ENCODE results near the gene ARL3. TPM values are rescaled to one million over a fixed set of nuclear protein-coding genes. Genes with fewer than 3 reads are reported as not detected.
A peak's percentile ranks its signal among the peaks of the same experiment; 100 is the strongest.

The ARL3 gene
- total and polyA plus RNA-seq, 10 donors = 2.2 to 5.1 (median 4.0) TPM

DNA sequence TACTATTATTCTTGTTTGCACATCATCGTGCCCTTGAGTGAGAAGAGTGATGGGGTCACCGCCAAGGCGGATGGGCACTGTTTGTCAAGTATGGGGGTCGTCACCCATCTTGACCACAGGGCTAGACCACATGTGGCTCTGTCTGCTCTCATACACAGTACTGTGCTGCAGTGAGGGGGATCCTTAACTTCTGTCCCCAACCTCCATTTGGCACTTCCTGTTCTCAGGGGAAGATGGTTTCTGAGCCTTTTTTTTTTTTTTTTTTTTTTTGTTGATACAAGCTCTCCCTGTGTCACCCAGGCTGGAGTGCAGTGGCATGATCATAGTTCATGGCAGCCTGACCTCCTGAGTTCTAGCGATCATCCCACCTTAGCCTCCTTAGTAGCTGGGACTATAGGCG lies 43.1 kb upstream of the ARL3 start:
- 89 to 95% (median 91%) methylated on average over 6 of the region's 6 CpGs for WGBS, 5 donors
- H3K4me1 ChIP-seq = peaks cover 8 to 85% (median 34%) of the 10 kb centered on the region in 6 donors
- intact Hi-C loops (cut with DNase I; ENCODE audit: low total_unique reads) = no loop called here
- no peaks in the 10 kb centered on the region for H3K27me3 ChIP-seq (replicated peaks in 1 of 7)
- TF ChIP-seq, protein P1, sequence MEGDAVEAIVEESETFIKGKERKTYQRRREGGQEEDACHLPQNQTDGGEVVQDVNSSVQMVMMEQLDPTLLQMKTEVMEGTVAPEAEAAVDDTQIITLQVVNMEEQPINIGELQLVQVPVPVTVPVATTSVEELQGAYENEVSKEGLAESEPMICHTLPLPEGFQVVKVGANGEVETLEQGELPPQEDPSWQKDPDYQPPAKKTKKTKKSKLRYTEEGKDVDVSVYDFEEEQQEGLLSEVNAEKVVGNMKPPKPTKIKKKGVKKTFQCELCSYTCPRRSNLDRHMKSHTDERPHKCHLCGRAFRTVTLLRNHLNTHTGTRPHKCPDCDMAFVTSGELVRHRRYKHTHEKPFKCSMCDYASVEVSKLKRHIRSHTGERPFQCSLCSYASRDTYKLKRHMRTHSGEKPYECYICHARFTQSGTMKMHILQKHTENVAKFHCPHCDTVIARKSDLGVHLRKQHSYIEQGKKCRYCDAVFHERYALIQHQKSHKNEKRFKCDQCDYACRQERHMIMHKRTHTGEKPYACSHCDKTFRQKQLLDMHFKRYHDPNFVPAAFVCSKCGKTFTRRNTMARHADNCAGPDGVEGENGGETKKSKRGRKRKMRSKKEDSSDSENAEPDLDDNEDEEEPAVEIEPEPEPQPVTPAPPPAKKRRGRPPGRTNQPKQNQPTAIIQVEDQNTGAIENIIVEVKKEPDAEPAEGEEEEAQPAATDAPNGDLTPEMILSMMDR (IDR thresholded peaks at IDR 0.05 in 8 of 11, conservative IDR thresholded peaks at IDR 0.05 in 3 of 11) = no peak
- TF ChIP-seq POLR2AphosphoS5 (IDR thresholded peaks at IDR 0.05) (no peak), POLR2A (IDR thresholded peaks at IDR 0.05) (no peak)
- H3K4me3 ChIP-seq = no peak overlapping the region
- peak overlapping the region in 3 of 8 donors; percentile 8 to 38 (median 14) for H3K27ac ChIP-seq
- H3K9me3 ChIP-seq = peaks cover 0 to 5% (median 0%) of the 10 kb centered on the region in 8 donors
- peaks cover 0 to 43% (median under 1%) of the 10 kb centered on the region in 6 donors for H3K36me3 ChIP-seq
- peak; percentile 5 for DNase-seq

DNA sequence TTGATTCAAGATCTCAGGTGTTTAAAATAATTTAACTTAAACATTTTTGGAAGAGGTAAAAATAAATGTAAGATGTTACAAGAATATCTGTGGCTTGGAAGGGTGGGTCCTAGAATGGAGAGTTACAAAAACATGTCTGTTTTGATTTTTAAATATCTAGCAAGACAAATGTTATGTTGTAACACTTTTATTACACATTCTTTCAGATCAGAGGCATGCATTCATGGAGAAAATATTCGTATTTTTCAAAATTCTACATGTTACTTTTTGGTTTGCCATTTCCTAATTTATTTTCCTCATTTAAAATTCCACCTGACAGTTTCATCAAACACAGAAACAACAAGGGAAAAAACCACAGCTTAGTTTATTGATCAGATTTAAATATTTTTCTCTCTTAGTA lies 39.5 kb upstream of the ARL3 start:
- H3K27ac ChIP-seq = peak overlapping the region in 6 of 8 donors; percentile 3 to 56 (median 42)
- 78 to 96% (median 93%) methylated on average over 1 of the region's 1 CpG for WGBS, 5 donors
- TF ChIP-seq, protein P1 (IDR thresholded peaks at IDR 0.05 in 8 of 11, conservative IDR thresholded peaks at IDR 0.05 in 3 of 11) = no peak
- no peak for TF ChIP-seq POLR2A (IDR thresholded peaks at IDR 0.05)
- peaks cover 8 to 95% (median 36%) of the 10 kb centered on the region in 6 donors for H3K4me1 ChIP-seq
- no peak overlapping the region for H3K4me3 ChIP-seq
- no peak for DNase-seq
- H3K9me3 ChIP-seq = no peaks in the 10 kb centered on the region
- no peaks in the 10 kb centered on the region for H3K27me3 ChIP-seq (replicated peaks in 1 of 7)
- intact Hi-C loops (cut with DNase I; ENCODE audit: low total_unique reads) = no loop called here
- H3K36me3 ChIP-seq = peaks cover 0 to 27% (median 4%) of the 10 kb centered on the region in 6 donors

DNA sequence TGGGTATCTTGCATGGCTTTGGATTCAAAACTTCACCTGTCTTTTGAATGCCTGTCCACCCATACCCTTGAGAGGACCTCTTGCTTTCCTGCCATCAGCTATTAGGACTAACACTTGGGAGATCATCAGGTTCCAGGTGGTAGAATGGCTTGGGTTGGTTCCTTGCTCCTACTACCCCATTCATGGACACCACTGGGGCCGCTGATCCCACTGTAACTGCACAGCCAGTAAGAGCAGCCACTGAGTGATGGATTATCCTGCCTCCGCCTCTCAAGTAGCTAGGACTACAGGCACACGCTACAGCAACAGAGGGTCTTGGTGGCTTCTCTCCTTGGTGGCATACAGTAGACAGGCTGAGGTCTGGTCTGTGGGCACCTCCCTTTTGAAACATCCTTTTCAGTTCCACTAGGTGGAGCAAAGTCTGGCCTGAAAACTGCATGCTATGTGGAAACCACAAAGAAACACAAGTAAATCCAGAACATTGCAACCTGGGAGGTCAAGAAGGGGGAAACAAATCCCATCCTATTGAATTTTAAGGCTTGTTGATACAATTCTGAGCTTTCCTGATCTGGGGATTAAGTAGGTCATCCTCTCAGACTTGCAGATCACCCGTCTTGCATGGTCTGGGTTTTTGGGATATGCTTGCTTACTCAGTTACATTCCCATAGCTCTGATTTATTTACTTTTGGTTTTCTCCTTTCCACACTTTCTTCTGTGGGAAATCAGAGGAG lies 38.9 kb upstream of the ARL3 start:
- intact Hi-C loops (cut with DNase I; ENCODE audit: low total_unique reads) = no loop called here
- Histone ChIP-seq H3K9me3 (no peaks in the 10 kb centered on the region), H3K36me3 (peaks cover 0 to 27% (median 4%) of the 10 kb centered on the region in 6 donors), H3K27ac (peak overlapping the region in 6 of 8 donors; percentile 3 to 56 (median 42)), H3K4me3 (no peak overlapping the region), H3K27me3 (replicated peaks in 1 of 7) (no peaks in the 10 kb centered on the region), H3K4me1 (peaks cover 8 to 95% (median 37%) of the 10 kb centered on the region in 6 donors)
- DNase-seq = peak; percentile 61
- WGBS, 5 donors = 86 to 94% (median 88%) methylated on average over 4 of the region's 4 CpGs
- TF ChIP-seq POLR2AphosphoS5 (IDR thresholded peaks at IDR 0.05) = no peak
- TF ChIP-seq, protein P1 (IDR thresholded peaks at IDR 0.05 in 8 of 11, conservative IDR thresholded peaks at IDR 0.05 in 3 of 11) = peak in 8 of 11 experiments; percentile 28 to 58 (median 45)

DNA sequence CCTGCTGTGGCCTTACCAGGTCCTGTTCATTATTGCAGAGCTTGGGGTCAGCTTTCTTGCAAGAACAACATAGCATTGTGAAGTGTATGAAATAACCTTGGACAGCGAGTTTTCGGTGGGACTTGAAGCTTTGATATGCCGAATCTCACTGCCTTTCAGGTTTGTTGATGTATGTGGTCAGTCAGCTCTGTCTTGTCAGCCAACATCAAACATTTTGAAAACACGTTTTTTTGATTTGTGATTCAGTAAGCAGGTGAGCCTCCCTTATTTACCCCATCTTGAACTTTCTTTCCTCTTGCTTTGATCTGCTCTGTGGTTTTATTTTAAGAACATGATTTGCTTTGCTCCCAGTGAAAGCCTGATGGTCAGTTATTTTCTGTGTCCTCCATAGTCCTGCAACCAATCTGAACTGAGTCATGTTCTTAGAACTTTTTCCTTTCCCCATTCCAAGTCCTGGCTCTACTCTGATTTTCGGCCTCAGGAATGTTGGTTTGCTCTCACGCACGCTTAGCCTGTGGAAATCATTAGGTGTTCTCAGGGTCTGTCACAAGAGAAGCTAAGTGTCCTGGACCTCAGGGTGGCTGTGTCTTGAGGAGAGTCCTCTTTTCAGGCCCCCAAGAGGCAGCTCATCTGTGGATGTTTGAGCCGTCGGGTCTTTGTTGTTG lies 38.2 kb upstream of the ARL3 start:
- DNase-seq = no peak
- H3K27me3 ChIP-seq (replicated peaks in 1 of 7) = no peaks in the 10 kb centered on the region
- 84 to 89% (median 87%) methylated on average over 9 of the region's 9 CpGs for WGBS, 5 donors
- no peak for TF ChIP-seq POLR2AphosphoS5 (IDR thresholded peaks at IDR 0.05)
- TF ChIP-seq, protein P1 (IDR thresholded peaks at IDR 0.05 in 8 of 11, conservative IDR thresholded peaks at IDR 0.05 in 3 of 11) = no peak
- TF ChIP-seq POLR2A (IDR thresholded peaks at IDR 0.05) = no peak
- peak overlapping the region in 5 of 8 donors; percentile 2 to 56 (median 47) for H3K27ac ChIP-seq
- H3K4me3 ChIP-seq = no peak overlapping the region
- no peaks in the 10 kb centered on the region for H3K9me3 ChIP-seq
- H3K36me3 ChIP-seq = peaks cover 0 to 31% (median 4%) of the 10 kb centered on the region in 6 donors
- H3K4me1 ChIP-seq = peaks cover 8 to 93% (median 34%) of the 10 kb centered on the region in 6 donors
- intact Hi-C loops (cut with DNase I; ENCODE audit: low total_unique reads) = no loop called here
